HG03460 (cell line): ENCODE measurements around the gene DKK1.

Source experiments
- ATAC-seq: cut with Tn5 transposase; IDR thresholded peaks from one replicate; pipeline ENCODE4 v1.9.1; 2021; ENCODE audit not compliant: unreplicated experiment

DKK1 gene, protein sequence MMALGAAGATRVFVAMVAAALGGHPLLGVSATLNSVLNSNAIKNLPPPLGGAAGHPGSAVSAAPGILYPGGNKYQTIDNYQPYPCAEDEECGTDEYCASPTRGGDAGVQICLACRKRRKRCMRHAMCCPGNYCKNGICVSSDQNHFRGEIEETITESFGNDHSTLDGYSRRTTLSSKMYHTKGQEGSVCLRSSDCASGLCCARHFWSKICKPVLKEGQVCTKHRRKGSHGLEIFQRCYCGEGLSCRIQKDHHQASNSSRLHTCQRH

DNA sequence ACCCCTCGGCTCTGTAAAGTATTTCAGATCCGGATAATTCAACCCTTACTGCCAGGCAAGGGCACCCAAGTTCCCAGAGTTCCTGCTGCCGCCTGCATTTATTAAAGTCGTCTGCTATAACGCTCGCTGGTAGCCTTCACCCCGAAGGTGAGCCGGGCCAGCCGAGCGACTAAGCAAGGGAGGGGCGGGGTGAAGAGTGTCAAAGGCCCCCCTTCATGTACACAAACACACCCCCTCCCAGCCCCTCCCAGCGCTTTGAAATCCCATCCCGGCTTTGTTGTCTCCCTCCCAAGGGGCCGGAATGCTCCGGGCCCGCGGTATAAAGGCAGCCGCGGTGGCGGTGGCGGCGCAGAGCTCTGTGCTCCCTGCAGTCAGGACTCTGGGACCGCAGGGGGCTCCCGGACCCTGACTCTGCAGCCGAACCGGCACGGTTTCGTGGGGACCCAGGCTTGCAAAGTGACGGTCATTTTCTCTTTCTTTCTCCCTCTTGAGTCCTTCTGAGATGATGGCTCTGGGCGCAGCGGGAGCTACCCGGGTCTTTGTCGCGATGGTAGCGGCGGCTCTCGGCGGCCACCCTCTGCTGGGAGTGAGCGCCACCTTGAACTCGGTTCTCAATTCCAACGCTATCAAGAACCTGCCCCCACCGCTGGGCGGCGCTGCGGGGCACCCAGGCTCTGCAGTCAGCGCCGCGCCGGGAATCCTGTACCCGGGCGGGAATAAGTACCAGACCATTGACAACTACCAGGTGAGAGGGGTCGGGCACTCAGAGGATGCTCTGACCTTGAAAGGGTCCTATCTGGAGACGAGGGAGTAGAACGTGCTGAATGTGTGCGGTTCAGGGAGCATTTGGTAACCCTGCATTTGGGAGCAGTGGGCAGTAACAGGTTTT, at the start of gene DKK1:
DKK1 (plus strand) TSS at position 349 of the 889 bp plus-strand sequence; CDS start at position 503, 154 bp downstream.
- ATAC-seq = no peak

DNA sequence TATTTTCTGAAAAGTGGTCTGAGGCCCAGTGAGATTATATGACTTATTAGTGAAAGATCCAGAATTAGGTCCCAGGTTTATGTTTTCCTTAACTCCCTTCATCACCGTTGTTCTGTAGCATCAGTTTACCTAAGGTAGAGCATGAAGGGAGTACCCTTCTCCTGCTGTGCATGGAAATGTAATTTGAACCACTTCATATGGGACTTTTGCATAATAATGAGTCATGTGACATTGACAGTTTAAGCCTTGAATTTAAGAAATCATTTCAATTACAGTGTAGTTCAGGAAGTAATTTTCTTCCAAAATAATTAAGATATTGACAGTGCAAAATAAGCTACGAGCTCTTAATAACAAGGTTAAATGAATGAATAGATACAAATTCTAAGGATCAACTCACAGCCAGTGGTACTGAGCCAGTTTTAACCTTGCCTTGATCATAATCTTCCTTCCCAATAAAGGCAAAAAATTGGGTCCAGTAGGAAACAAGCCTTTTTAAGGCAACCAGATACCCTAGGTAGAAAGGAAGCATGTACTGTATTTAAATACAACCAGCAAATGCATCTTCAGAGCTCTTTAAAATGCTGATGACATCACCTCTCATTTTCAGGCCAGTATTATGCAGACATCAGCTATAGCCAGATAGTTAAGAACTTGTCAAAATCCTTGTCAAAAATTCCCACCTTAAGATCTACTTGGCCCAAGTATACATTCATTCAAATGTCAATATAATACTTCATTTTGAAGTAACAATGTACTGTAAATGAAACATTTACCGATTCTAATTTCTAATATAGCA, 48.8 kb upstream of the DKK1 start:
- ATAC-seq = no peak

DNA sequence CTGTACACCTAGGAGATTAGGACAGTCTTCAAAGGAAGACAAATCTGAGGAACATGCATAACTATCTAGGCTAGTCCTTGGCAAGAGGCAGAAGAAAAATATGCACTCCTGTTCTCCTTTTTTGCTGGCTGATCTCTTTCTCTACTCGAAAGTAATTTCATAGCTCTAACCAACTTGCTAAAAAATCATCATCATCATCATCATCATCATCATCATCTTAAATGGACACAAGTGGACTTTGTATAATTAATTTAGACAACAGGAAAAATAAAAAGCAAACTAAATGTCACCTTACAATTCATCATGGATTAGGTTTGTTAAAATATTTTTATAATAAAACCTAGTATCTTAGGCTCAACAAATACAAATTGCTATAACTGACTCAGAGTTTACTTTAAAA, 47.2 kb upstream of the DKK1 start:
- no peak for ATAC-seq

DNA sequence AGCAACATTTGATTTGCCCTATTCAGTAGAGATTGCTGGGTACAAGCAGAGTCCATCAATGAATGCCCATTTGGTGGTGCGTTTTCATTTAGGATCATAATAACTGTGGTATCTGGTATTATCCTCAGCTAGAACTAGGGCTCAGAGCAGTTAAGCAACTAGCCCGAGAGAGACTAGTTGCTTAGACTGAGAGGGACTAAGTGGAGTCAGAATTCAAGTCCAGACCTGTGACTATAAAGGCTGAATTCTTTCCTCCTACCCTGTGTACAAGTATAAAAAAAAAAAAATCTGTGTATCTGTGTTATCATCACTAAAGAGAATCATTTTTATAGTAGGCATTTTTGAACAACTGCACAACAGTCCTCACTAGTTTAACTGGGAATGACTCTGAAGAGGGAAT, 45.3 kb upstream of the DKK1 start:
- no peak for ATAC-seq

DNA sequence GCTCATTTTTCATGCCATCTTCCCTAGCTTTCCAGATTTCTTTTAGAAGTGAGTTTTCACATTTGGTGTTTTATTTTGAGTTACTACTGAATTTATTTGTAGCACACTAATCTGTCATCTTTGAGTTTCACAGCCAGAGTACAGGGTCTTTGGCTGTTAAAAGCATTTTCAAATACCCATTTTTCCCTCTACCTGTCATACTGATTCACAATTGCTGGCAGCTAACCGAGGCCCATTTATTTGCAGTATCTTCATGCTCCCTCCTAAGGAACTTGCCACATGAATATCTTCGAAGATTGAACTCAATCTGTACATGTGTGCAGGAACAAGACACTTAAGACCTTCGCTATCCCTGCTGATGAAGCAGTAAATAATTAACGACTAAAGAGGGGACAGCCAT, 44.8 kb upstream of the DKK1 start:
- no peak for ATAC-seq

- no peak for ATAC-seq
Observed at GRCh38 chr10:52276163-52276562, 37.9 kb upstream of the DKK1 start.

GRCh38 chr10:52276986-52277385, 37.1 kb upstream of the DKK1 start:
- no peak for ATAC-seq

DNA sequence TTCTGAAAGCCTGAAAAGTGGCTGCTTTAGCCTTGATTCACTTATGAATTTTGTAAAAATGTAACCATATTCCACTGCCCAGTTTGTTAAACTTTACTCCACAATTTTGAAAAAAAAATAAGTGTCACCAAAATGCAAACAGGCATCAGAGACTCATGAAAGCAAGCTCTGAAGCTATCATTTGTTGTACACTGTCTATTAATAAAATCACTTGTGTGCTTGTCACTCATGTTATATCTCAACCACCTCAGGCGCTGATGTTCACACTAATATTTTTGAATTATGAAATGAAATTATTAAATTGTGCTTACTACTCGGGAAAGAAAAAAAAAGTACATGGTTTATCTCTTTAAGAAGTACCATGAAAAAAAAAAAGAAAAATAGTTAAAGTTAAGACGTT, 34.5 kb upstream of the DKK1 start:
- ATAC-seq = no peak

DNA sequence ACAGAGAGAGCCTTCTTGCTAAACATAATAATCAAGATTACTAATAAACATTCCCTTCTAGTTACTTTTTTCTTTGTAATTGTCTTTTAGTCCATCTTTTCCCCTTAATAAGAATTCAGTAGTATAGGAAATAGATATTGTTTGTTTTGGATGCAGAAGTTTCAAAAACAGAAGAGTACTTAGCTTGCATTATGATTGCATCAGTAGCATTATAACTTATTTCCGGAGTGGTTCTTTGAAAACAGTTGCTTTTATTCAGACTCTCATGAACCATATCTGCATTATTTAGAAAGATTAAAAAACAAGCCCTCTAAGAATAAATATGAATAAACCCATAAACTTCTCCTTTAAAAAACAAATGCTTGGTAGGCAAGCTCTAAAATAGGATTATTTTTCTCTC, 34.0 kb upstream of the DKK1 start:
- ATAC-seq = no peak

DNA sequence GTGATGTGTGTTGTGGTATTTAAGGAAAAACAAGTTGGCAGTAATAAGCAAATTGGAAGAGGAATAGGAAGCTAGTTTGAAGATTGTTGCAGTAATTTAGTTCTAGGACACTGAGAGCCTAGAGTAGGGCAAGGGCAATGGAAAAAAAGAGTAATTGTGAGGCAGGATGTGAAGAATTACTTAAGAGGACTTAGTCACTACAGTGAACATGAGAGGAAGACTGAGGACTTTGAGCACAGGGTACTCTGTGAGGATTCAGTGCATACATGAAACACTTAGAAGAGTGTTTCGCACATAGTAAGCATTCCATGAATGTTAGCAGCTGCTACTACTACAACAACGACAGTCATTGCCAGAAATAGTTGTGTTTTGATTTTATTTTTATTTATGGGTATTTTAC, 30.9 kb upstream of the DKK1 start:
- ATAC-seq = no peak

DNA sequence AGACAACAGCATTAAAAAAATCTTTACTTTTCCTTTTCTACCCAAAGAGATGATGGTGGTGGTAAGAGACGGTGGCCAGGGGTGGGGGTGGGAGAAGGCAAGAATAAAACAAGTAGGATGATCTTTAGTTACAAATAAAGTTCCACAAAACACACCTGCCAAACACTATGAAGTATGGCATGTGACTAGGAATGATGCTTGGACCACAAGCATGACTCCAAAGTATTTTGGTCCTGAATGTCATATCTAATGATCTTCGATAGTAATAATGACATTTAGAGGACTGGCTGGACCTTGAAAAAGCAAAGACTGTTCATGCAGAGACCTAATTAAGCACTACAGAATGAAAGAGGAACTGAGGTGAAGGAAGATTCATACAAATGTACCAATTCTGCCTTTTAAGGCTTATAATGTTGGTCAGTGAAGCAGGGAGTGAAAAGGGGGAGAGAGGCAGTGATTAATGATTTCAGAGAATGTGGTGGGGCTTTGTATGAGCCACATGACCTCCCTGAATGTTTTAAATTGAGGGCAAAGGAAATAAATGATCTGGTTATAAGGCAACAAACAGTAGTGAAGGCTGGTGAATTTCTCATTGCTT, 29.6 kb upstream of the DKK1 start:
- no peak for ATAC-seq

DNA sequence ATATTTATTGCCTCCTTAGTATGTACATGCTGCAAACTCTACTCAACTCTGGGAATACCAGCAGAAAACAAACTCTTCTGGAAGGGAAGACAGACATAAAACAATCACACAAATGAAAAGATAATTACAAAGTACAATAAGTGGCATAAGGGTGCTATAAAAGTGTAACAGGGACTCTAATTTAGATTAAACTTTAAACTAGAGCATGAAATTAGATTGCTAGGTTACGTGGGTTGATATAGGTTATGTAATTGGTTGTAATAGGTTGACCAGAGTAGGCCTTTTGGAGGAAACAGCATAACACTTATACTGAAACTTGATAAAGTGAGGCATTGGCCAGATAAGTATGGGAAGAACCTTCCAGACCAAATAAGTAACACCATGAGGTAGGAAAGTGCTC, 26.2 kb upstream of the DKK1 start:
- ATAC-seq = no peak

DNA sequence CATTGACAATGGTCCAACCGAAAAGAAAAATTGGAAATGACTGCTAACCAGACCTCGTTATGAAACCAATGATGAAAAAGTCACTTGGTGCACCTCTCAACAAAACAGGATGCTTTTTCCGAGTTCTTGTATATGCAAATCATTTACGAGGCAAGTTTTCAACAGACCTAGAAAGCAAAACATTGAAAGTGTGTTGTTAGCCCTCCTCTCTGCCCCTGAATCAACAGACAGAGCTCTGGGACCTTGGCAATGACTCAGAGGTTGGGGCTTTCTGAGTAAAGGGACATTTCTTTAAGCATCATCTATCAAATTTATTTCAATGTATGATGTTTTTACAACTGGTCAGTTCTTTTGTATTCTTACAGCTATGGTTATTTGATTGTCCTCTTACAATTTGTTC, 16.3 kb upstream of the DKK1 start:
- ATAC-seq = no peak

DNA sequence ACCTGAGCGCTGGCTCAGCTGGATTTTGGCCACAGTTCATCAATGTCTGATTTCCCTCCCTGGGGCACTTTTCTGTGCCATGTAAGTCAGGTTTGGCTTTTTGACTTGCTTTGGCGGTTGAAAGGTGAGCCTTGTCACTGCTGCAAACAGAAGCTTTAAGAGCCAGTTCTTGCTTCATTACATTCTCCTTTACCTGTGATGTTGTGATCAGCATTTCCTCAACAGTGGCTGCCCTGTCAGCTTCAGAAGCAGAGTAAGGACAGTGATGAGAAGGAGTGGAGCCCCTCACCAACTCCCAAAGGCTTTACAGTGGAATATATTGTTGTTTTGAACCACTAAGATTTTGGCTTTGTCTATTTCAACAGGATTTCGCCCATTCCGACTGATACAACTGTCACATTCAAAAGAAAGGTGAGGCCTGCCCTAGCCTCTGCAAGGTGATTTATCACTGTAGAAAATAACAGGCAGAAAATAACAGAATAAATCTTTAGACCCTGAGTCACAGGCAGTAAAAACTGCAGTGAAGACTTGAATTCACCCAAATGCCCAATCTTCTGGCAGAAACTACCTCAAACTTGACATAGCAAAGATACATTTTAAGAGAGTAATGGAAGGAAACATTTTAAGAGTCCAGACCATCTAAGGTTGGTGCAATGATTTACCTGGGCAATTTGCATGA, 13.3 kb upstream of the DKK1 start:
- ATAC-seq = no peak

DNA sequence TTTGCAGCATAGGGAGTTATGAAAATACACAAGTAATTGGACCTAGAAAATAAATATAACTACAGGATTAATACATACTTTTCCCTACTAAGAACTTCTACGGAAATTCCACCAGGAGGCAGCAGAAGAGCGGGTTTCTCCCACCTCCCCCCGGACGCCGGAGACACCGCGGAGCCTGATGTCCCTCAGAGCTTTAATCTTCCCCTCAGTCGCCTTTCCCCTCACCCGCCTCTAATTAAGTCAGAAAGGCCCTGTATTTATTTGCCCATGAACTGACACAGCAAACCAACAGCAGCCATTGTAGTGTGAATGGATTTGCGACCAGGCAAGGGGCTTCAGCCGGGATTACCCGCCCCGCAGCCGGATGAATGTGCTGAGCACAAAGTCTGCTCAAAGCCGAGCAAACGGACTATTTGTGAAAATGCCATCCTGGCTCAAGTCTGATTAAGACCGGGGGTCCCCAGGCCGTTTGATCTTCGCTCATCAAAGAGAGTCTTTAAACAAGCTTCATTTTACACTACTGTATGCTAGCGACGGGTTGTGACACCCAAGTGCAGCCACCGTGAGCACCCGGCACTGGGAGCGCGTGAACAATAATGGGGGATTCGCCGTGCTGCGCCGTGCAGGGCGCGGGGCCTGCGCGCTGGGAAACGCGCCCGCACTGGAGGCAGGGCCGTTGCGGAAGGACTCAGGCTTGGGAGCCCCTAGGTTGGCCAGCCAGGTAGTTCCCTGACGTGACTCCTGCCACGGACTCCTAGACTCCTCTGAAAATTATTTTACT, 5.6 kb upstream of the DKK1 start:
- peak; percentile 85 for ATAC-seq

- no peak for ATAC-seq
Observed at GRCh38 chr10:52312942-52313255, 1.2 kb upstream of the DKK1 start.

- no peak for ATAC-seq
Observed at GRCh38 chr10:52313256-52313932, 687 bp upstream of the DKK1 start.

GRCh38 chr10:52314822-52315552, 906 bp downstream of the DKK1 start:
- ATAC-seq = no peak

DNA sequence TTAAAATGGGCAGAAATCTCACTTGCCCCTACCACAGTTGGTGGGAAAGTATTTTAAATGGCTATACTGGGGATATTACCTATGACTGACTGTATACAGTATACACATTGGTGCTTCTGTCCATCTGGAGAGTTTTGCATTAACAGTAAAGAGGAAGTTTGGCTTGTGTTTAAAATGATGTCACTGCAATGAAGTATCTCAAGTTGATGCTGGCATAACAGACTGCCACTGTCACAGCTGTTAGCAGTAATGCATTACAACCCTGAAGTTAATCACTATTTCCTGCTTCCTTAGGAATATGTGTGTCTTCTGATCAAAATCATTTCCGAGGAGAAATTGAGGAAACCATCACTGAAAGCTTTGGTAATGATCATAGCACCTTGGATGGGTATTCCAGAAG, 1.9 kb downstream of the DKK1 start:
- no peak for ATAC-seq
